Right lobe of liver (tissue), 6 donors: ENCODE results near the gene WNT4. TPM values are rescaled to one million over a fixed set of nuclear protein-coding genes. Genes with fewer than 3 reads are reported as not detected.

ENCODE experiments used
- ATAC-seq, 4 donors: fragments of 200-7000 bp; cut with Tn5 transposase; one replicate each; pipeline ENCODE4 v1.9.1; 2020; ENCODE audit warnings: mild to moderate bottlenecking in 4 of 4, moderate library complexity in 4 of 4
- DNase-seq, 3 donors: peaks; one replicate each; pipeline ENCODE4 v3.0.0-alpha.2; 2020
- H3K27ac ChIP-seq, 3 donors: fragments of 200-600 bp; one replicate each; pipeline ENCODE4 v1.8.0; 2022
- H3K27me3 ChIP-seq, 2 donors: fragments of 200-600 bp; one replicate each; pipeline ENCODE4 v1.8.0; 2022
- H3K36me3 ChIP-seq, 4 donors: fragments of 200-600 bp; sonication (generic) in 1 of 4; one replicate each; pipeline versions ENCODE4 v1.5.1 to v1.8.0; 2017 to 2022; ENCODE audit warnings: control low read depth in 1 of 4
- H3K4me1 ChIP-seq, 4 donors: fragments of 200-600 bp; sonication (generic) in 1 of 4; one replicate each; pipeline versions ENCODE4 v1.5.1 to v1.8.0; 2017 to 2022; ENCODE audit warnings: control low read depth in 1 of 4
- H3K4me3 ChIP-seq, 3 donors: fragments of 200-600 bp; one replicate each; pipeline ENCODE4 v1.8.0; 2022
- H3K9me3 ChIP-seq, 4 donors: fragments of 200-600 bp; sonication (generic) in 1 of 4; one replicate each; pipeline versions ENCODE4 v1.5.1 to v1.8.0; 2017 to 2022; ENCODE audit warnings: control low read depth in 1 of 4
- CTCF ChIP-seq, 4 donors: fragments of 200-600 bp in 3 of 4; fragments of 450-650 bp in 1 of 4; IDR thresholded peaks; one replicate each; pipeline versions ENCODE4 v1.5.1 to v1.8.0; 2016 to 2022; ENCODE audit warnings: antibody characterized with exemption in 4 of 4, mild to moderate bottlenecking in 2 of 4
- POLR2A ChIP-seq: fragments of 450-650 bp; IDR thresholded peaks from one replicate; pipeline ENCODE4 v1.6.1; 2017; ENCODE audit warnings: antibody characterized with exemption, mild to moderate bottlenecking
- WGBS: methylation state at CpG from one replicate; pipeline ENCODE4 v1.1.6; 2018; ENCODE audit warnings: low coverage, low lambda C conversion rate; ENCODE audit not compliant: insufficient coverage; ENCODE audit errors: missing lambda C conversion rate; 5-methylcytosine and 5-hydroxymethylcytosine counted together
- intact Hi-C, 2 donors: fragments of 100-400 bp; cut with DNase I; formaldehyde crosslinking; loops; one replicate each; pipeline versions ENCODE4 v1.11.2 to v1.14.1; 2022
- total RNA-seq, 6 experiments: library from RNA; depleted of rRNA in 2 of 6; stranded (reverse); fragments of >200 nt in 2 of 6; fragmentation: NEBNext Ultra II Directional in 3 of 6; extraction: Animal tissue kit (Norgen Biotek cat#: 25700) in 3 of 6; gene quantifications; one replicate each; pipeline versions ENCODE4 v1.1.0 to v1.2.4, GENCODE V29; 2016 to 2023
- donor health status: DM: no; HTN: yes; CAD: no.
- donor health status: DM: no; HTN: no; CAD: no.
- donor health status: DM: no; HTN: no; CAD: no.
- donor health status: DM: no; HTN: yes; CAD: no.
- donor health status: DM: no; HTN: yes; CAD: no.

WNT4 gene
- total RNA-seq, 6 experiments from 2014 or later, result 0.06 to 0.46 (median 0.21) TPM; not detected in 2

GRCh38 chr1:22131062-22131461 is 11.8 kb downstream of the WNT4 start:
- TF ChIP-seq CTCF (IDR thresholded peaks at IDR 0.05) (no peak), POLR2A (no peak)
- DNase-seq (no peak), ATAC-seq (no peak)
- intact Hi-C loops, result loop anchor here (5.0 to 10.0 kb wide), 5 partner anchors 134 to 514 kb away; partner anchors contain the start of gene C1QC (in 1 of the 2)
- Histone ChIP-seq H3K36me3 (no peaks in the 10 kb centered on the region), H3K9me3 (no peaks in the 10 kb centered on the region), H3K4me1 (no peaks in the 10 kb centered on the region), H3K4me3 (no peak overlapping the region), H3K27me3 (peaks cover 0 to 7% of the 10 kb centered on the region in 2 donors), H3K27ac (no peak overlapping the region)
- WGBS, result 88% methylated on average over 4 of the region's 4 CpGs

GRCh38 chr1:22129501-22130117 is 13.3 kb downstream of the WNT4 start:
- TF ChIP-seq POLR2A (no peak), CTCF (IDR thresholded peaks at IDR 0.05) (no peak)
- Histone ChIP-seq H3K27me3 (peaks cover 0 to 7% of the 10 kb centered on the region in 2 donors), H3K4me3 (no peak overlapping the region), H3K27ac (no peak overlapping the region), H3K36me3 (no peaks in the 10 kb centered on the region), H3K9me3 (no peaks in the 10 kb centered on the region), H3K4me1 (no peaks in the 10 kb centered on the region)
- DNase-seq (no peak), ATAC-seq (no peak)
- intact Hi-C loops, result loop anchor here (5.0 to 10.0 kb wide), 5 partner anchors 135 to 515 kb away; partner anchors contain the start of gene C1QC (in 1 of the 2)
- WGBS, result 67% methylated on average over 6 of the region's 29 CpGs

- peaks cover 0 to 7% of the 10 kb centered on the region in 2 donors for H3K27me3 ChIP-seq
- H3K4me3 ChIP-seq, result no peak overlapping the region
- no peaks in the 10 kb centered on the region for H3K9me3 ChIP-seq
- DNase-seq (no peak), ATAC-seq (no peak)
- no peaks in the 10 kb centered on the region for H3K36me3 ChIP-seq
- intact Hi-C loops, result no loop called here
- TF ChIP-seq CTCF (IDR thresholded peaks at IDR 0.05) (no peak), POLR2A (no peak)
- no peak overlapping the region for H3K27ac ChIP-seq
- WGBS, result 66% methylated on average over 6 of the region's 12 CpGs
- no peaks in the 10 kb centered on the region for H3K4me1 ChIP-seq
Measured at GRCh38 chr1:22128392-22128791, 14.5 kb downstream of the WNT4 start.

- 93% methylated on average over 3 of the region's 3 CpGs for whole genome bisulfite sequencing
- peak in 1 of 3 donors; percentile 38 for DNase-seq
- intact Hi-C loops, result no loop called here
- H3K4me1 ChIP-seq, result no peaks in the 10 kb centered on the region
- no peak for TF ChIP-seq POLR2A
- TF ChIP-seq CTCF (IDR thresholded peaks at IDR 0.05), result no peak
- ATAC-seq, result no peak
- no peaks in the 10 kb centered on the region for H3K9me3 ChIP-seq
- no peak overlapping the region for H3K4me3 ChIP-seq
- no peaks in the 10 kb centered on the region for H3K36me3 ChIP-seq
- peaks cover 0 to 7% of the 10 kb centered on the region in 2 donors for H3K27me3 ChIP-seq
- H3K27ac ChIP-seq, result no peak overlapping the region
Measured at GRCh38 chr1:22127731-22128130, 15.2 kb downstream of the WNT4 start.
